ENCODE results near the gene KLRK1. TPM values are rescaled to one million over a fixed set of nuclear protein-coding genes. Genes with fewer than 3 reads are reported as not detected.
"Not testable (repeated sequence)": the region's sequence is repeated elsewhere in the genome, so short reads cannot be mapped to it uniquely, and the experiment has no call there.

KLRK1 gene
- polyA plus RNA-seq, 1 experiment, result not detected

GRCh38 chr12:10392394-10392930 lies 2.6 kb upstream of the KLRK1 start:
- CTCF ChIA-PET, result interaction anchor here (1.3 kb wide), 1 partner anchor 27 kb away, joined by 4 read pairs; no protein-coding TSS in a partner anchor
- no peak for TF ChIP-seq CTCF (IDR thresholded peaks at IDR 0.05; ENCODE audit: insufficient read depth, low read depth, low read length)
- H3K4me3 ChIP-seq (ENCODE audit: low read depth, low read length), result no peak overlapping the region
- POLR2A ChIA-PET, result interaction anchor here (0.6 kb wide), 1 partner anchor 28 kb away, joined by 3 read pairs; no protein-coding TSS in a partner anchor
- no peaks in the 10 kb centered on the region for H3K27me3 ChIP-seq (ENCODE audit: control insufficient read depth, insufficient read depth, low read length)
- peak; percentile 51 for DNase-seq (ENCODE audit: low read depth)
- no peaks in the 10 kb centered on the region for H3K36me3 ChIP-seq (ENCODE audit: control insufficient read depth, insufficient read depth, low read length)

GRCh38 chr12:10390991-10391390 lies 1.1 kb upstream of the KLRK1 start:
- H3K36me3 ChIP-seq (ENCODE audit: control insufficient read depth, insufficient read depth, low read length); H3K4me3 ChIP-seq (ENCODE audit: low read depth, low read length); CTCF ChIA-PET; H3K27me3 ChIP-seq (ENCODE audit: control insufficient read depth, insufficient read depth, low read length); DNase-seq (ENCODE audit: low read depth); POLR2A ChIA-PET: not testable (repeated sequence)

GRCh38 chr12:10388624-10389413 lies 1.0 kb downstream of the KLRK1 start:
- Histone ChIP-seq H3K4me3 (ENCODE audit: low read depth, low read length) (no peak overlapping the region), H3K27me3 (ENCODE audit: control insufficient read depth, insufficient read depth, low read length) (no peaks in the 10 kb centered on the region), H3K36me3 (ENCODE audit: control insufficient read depth, insufficient read depth, low read length) (no peaks in the 10 kb centered on the region)
- no peak for DNase-seq (ENCODE audit: low read depth)
- ChIA-PET POLR2A (no interaction called here), CTCF (interaction anchor here (0.6 kb wide), 1 partner anchor 22 kb away, joined by 3 read pairs; no protein-coding TSS in a partner anchor)
- TF ChIP-seq CTCF (IDR thresholded peaks at IDR 0.05; ENCODE audit: insufficient read depth, low read depth, low read length), result no peak

GRCh38 chr12:10387498-10387897 lies 2.3 kb downstream of the KLRK1 start:
- DNase-seq (ENCODE audit: low read depth); H3K36me3 ChIP-seq (ENCODE audit: control insufficient read depth, insufficient read depth, low read length); POLR2A ChIA-PET; H3K4me3 ChIP-seq (ENCODE audit: low read depth, low read length); H3K27me3 ChIP-seq (ENCODE audit: control insufficient read depth, insufficient read depth, low read length); CTCF ChIA-PET: not testable (repeated sequence)

GRCh38 chr12:10386857-10387256 lies 3.0 kb downstream of the KLRK1 start:
- CTCF ChIA-PET, result no interaction called here
- Histone ChIP-seq H3K36me3 (ENCODE audit: control insufficient read depth, insufficient read depth, low read length) (no peaks in the 10 kb centered on the region), H3K4me3 (ENCODE audit: low read depth, low read length) (no peak overlapping the region), H3K27me3 (ENCODE audit: control insufficient read depth, insufficient read depth, low read length) (no peaks in the 10 kb centered on the region)
- POLR2A ChIA-PET, result interaction anchor here (0.6 kb wide), 1 partner anchor 22 kb away, joined by 3 read pairs; no protein-coding TSS in a partner anchor
- no peak for TF ChIP-seq CTCF (IDR thresholded peaks at IDR 0.05; ENCODE audit: insufficient read depth, low read depth, low read length)
- DNase-seq (ENCODE audit: low read depth), result no peak

GRCh38 chr12:10385166-10385613 lies 4.7 kb downstream of the KLRK1 start:
- no peaks in the 10 kb centered on the region for H3K36me3 ChIP-seq (ENCODE audit: control insufficient read depth, insufficient read depth, low read length)
- ChIA-PET CTCF (no interaction called here), POLR2A (no interaction called here)

More at GRCh38 chr12:10385166-10385613, 4.7 kb downstream of the KLRK1 start:
- Histone ChIP-seq H3K4me3 (ENCODE audit: low read depth, low read length) (no peak overlapping the region), H3K27me3 (ENCODE audit: control insufficient read depth, insufficient read depth, low read length) (no peaks in the 10 kb centered on the region)
- DNase-seq (ENCODE audit: low read depth), result peak; percentile 69
- no peak for TF ChIP-seq CTCF (IDR thresholded peaks at IDR 0.05; ENCODE audit: insufficient read depth, low read depth, low read length)
